Right lobe of liver (tissue), 6 donors: ENCODE data around the gene NUP214. TPM values are rescaled to one million over a fixed set of nuclear protein-coding genes. Genes with fewer than 3 reads are reported as not detected.

Experiments
- ATAC-seq, 4 donors: fragments of 200-7000 bp; cut with Tn5 transposase; one replicate each; pipeline ENCODE4 v1.9.1; 2020; ENCODE audit warnings: mild to moderate bottlenecking in 4 of 4, moderate library complexity in 4 of 4
- DNase-seq, 3 donors: peaks; one replicate each; pipeline ENCODE4 v3.0.0-alpha.2; 2020
- H3K27ac ChIP-seq, 3 donors: fragments of 200-600 bp; one replicate each; pipeline ENCODE4 v1.8.0; 2022
- H3K27me3 ChIP-seq, 2 donors: fragments of 200-600 bp; one replicate each; pipeline ENCODE4 v1.8.0; 2022
- H3K36me3 ChIP-seq, 4 donors: fragments of 200-600 bp; sonication (generic) in 1 of 4; one replicate each; pipeline versions ENCODE4 v1.5.1 to v1.8.0; 2017 to 2022; ENCODE audit warnings: control low read depth in 1 of 4
- H3K4me1 ChIP-seq, 4 donors: fragments of 200-600 bp; sonication (generic) in 1 of 4; one replicate each; pipeline versions ENCODE4 v1.5.1 to v1.8.0; 2017 to 2022; ENCODE audit warnings: control low read depth in 1 of 4
- H3K4me3 ChIP-seq, 3 donors: fragments of 200-600 bp; one replicate each; pipeline ENCODE4 v1.8.0; 2022
- H3K9me3 ChIP-seq, 4 donors: fragments of 200-600 bp; sonication (generic) in 1 of 4; one replicate each; pipeline versions ENCODE4 v1.5.1 to v1.8.0; 2017 to 2022; ENCODE audit warnings: control low read depth in 1 of 4
- POLR2A ChIP-seq: fragments of 450-650 bp; IDR thresholded peaks from one replicate; pipeline ENCODE4 v1.6.1; 2017; ENCODE audit warnings: antibody characterized with exemption, mild to moderate bottlenecking
- WGBS: methylation state at CpG from one replicate; pipeline ENCODE4 v1.1.6; 2018; ENCODE audit warnings: low coverage, low lambda C conversion rate; ENCODE audit not compliant: insufficient coverage; ENCODE audit errors: missing lambda C conversion rate; 5-methylcytosine and 5-hydroxymethylcytosine counted together
- intact Hi-C, 2 donors: fragments of 100-400 bp; cut with DNase I; formaldehyde crosslinking; loops; one replicate each; pipeline versions ENCODE4 v1.11.2 to v1.14.1; 2022
- total RNA-seq, 6 experiments: library from RNA; depleted of rRNA in 2 of 6; stranded (reverse); fragments of >200 nt in 2 of 6; fragmentation: NEBNext Ultra II Directional in 3 of 6; extraction: Animal tissue kit (Norgen Biotek cat#: 25700) in 3 of 6; gene quantifications; one replicate each; pipeline versions ENCODE4 v1.1.0 to v1.2.4, GENCODE V29; 2016 to 2023
- TF ChIP-seq, protein P1 (sequence below), 4 donors: fragments of 200-600 bp in 3 of 4; fragments of 450-650 bp in 1 of 4; IDR thresholded peaks; one replicate each; pipeline versions ENCODE4 v1.5.1 to v1.8.0; 2016 to 2022; ENCODE audit warnings: antibody characterized with exemption in 4 of 4, mild to moderate bottlenecking in 2 of 4
- donor health status: DM: no; HTN: yes; CAD: no.
- donor health status: DM: no; HTN: no; CAD: no.
- donor health status: DM: no; HTN: no; CAD: no.
- donor health status: DM: no; HTN: yes; CAD: no.
- donor health status: DM: no; HTN: yes; CAD: no.

Gene NUP214
- total RNA-seq, 6 experiments from 2014 or later, result 22.5 to 31.1 (median 27.5) TPM

DNA sequence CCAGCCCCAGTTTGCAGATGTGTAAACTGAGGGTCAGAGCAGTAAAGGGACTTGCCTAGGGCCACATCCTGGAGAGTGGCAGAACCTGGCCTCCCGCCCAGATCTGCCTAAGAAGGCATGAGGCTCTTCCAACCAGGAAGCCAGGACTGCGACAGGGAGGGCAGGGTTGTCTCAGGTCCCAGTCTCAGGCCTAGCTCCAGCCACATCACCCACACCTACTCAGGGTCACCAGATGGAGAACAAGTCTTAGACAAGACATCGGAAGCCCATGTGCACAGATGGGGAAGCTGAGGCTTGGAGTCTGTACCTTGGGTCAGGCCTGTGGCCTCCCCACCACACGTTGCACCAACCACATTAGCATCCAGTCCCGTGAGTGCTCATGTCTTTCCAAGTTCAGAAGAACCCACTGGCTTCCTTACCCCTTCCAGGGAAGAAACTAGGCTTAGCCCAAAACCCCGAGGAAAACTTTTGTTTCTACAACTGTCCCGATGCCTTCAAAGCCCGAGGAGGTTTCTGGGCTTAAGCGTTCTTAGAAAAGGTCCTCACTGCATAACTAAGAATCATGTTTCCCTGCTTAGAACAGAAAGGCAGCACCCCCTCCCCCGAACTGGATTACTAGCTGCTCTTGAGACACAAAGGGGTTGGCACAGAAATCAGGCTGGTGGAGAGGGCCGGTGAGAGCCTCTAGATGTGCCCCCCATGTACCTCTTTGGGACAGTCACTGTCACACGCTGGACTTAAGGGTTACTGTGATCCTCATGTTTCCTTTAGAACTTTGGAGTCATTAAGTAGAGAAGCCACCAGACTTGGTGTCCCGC lies 148.7 kb downstream of the NUP214 start:
- peak overlapping the region; percentile 27 to 87 (median 74) for H3K27ac ChIP-seq
- no peaks in the 10 kb centered on the region for H3K4me1 ChIP-seq
- ATAC-seq (peak in 2 of 4 donors; percentile 1 to 4), DNase-seq (no peak)
- H3K27me3 ChIP-seq, result no peaks in the 10 kb centered on the region
- no peaks in the 10 kb centered on the region for H3K36me3 ChIP-seq
- no peaks in the 10 kb centered on the region for H3K9me3 ChIP-seq
- TF ChIP-seq, protein P1, sequence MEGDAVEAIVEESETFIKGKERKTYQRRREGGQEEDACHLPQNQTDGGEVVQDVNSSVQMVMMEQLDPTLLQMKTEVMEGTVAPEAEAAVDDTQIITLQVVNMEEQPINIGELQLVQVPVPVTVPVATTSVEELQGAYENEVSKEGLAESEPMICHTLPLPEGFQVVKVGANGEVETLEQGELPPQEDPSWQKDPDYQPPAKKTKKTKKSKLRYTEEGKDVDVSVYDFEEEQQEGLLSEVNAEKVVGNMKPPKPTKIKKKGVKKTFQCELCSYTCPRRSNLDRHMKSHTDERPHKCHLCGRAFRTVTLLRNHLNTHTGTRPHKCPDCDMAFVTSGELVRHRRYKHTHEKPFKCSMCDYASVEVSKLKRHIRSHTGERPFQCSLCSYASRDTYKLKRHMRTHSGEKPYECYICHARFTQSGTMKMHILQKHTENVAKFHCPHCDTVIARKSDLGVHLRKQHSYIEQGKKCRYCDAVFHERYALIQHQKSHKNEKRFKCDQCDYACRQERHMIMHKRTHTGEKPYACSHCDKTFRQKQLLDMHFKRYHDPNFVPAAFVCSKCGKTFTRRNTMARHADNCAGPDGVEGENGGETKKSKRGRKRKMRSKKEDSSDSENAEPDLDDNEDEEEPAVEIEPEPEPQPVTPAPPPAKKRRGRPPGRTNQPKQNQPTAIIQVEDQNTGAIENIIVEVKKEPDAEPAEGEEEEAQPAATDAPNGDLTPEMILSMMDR (IDR thresholded peaks at IDR 0.05), result no peak
- TF ChIP-seq POLR2A, result no peak
- peak overlapping the region; percentile 16 to 64 (median 32) for H3K4me3 ChIP-seq
- intact Hi-C loops, result no loop called here
- WGBS, result 15% methylated on average over 6 of the region's 13 CpGs

DNA sequence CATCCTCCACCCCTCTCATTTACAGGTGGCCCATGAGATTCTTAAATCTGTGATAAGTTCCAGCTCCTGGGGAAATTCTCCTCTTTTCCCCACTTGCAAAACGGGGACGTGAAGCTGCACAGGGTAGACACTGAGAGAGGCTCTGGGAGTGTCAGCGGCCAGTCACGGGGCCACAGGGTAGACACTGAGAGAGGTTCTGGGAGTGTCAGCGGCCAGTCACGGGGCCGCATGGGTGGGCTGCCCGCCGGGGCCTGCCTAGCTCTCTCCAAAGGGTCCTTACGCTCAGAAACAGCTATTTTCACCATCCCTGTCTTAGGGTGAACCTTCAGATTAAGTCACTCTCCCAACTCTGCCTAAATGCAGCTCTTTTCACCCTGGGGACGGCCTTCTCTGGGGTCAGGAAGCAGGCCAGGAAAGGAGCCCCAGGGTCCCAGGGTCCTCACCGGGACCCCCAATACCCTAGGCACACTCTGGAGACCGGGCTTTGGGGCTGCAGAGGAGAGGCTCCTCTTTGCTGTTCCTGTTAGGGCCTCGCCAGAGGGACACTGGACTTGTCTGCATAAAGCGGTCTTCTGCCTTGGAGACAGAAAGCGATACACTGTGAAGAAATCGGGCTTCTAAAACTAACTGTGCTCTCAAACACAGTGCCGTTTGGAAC lies 149.4 kb downstream of the NUP214 start:
- Histone ChIP-seq H3K27me3 (no peaks in the 10 kb centered on the region), H3K9me3 (no peaks in the 10 kb centered on the region), H3K27ac (peak overlapping the region; percentile 27 to 87 (median 74)), H3K36me3 (no peaks in the 10 kb centered on the region), H3K4me3 (peak overlapping the region; percentile 16 to 64 (median 32)), H3K4me1 (no peaks in the 10 kb centered on the region)
- intact Hi-C loops, result no loop called here
- WGBS, result 37% methylated on average over 10 of the region's 18 CpGs
- ATAC-seq, result peak in 3 of 4 donors; percentile 33 to 43 (median 40)
- TF ChIP-seq, protein P1 (IDR thresholded peaks at IDR 0.05), result no peak
- peak; percentile 17 for TF ChIP-seq POLR2A
- peak in 2 of 3 donors; percentile 70 to 80 for DNase-seq

DNA sequence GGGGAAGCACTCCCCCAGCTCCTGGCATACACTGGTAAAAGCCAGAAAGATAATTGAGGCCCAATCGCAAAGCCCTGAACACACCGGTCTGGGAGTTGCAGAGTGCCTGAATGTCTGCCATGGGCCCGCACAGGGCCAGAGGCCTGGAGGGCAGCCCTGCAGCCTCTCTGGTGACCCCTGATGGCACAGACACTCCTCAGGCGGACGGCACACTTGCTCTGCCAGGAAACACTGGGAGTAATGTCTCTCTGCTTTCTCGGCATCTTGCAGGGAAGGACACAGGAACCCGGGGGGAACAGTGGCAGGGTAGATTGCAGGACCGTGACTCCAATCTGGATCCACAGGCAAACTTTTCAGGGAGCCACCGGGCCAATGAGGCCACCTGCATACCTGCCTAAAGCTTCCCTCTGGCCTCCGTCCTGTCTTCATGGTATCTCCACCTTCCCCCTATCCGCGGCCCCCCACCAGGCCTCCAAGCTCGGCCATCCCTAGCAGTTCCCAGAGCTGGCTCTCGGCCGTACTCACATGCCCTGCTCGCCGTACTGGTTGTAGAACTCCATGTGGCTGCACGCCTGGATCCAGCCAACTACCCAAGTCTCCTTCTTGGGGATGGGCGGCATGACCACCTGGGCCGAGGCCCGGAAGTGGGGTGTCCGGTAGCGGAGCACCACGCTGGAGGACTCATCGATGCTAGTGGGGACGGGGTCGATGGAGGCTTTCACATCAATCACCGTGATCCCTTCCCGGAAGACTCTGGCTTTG lies 150.1 kb downstream of the NUP214 start:
- 41% methylated on average over 13 of the region's 29 CpGs for WGBS
- peak; percentile 13 to 31 (median 23) for ATAC-seq
- no peaks in the 10 kb centered on the region for H3K4me1 ChIP-seq

More for the DNA sequence above, 150.1 kb downstream of the NUP214 start:
- intact Hi-C loops, result no loop called here
- no peaks in the 10 kb centered on the region for H3K36me3 ChIP-seq
- peak in 1 of 3 donors; percentile 47 for DNase-seq
- H3K9me3 ChIP-seq, result no peaks in the 10 kb centered on the region
- H3K27me3 ChIP-seq, result no peaks in the 10 kb centered on the region
- peak overlapping the region; percentile 27 to 87 (median 74) for H3K27ac ChIP-seq
- peak overlapping the region; percentile 16 to 64 (median 32) for H3K4me3 ChIP-seq
- TF ChIP-seq, protein P1 (IDR thresholded peaks at IDR 0.05), result no peak
- TF ChIP-seq POLR2A, result no peak
